PFSK-1 (cell line): Measurements from ENCODE around the gene PGBD2.

Experiments used
- POLR2AphosphoS5 ChIP-seq: IDR thresholded peaks from 2 replicates; pipeline ENCODE4 v1.6.1; 2012; ENCODE audit warnings: low read depth, mild to moderate bottlenecking, control low read depth, low read length, moderate library complexity
- TAF1 ChIP-seq: IDR thresholded peaks from 2 replicates; pipeline ENCODE4 v1.6.1; 2012; ENCODE audit warnings: low read length, control low read depth, borderline replicate concordance; ENCODE audit not compliant: insufficient read depth
- TF ChIP-seq, protein P1 (sequence below), 2 experiments: IDR thresholded peaks; 2 replicates each; pipeline versions ENCODE4 v1.6.1 to v1.8.0; 2011 to 2012; ENCODE audit warnings: low read depth in 2 of 2, low read length in 2 of 2, control low read depth in 1 of 2, inconsistent platforms in 1 of 2, mild to moderate bottlenecking in 1 of 2, moderate library complexity in 1 of 2; ENCODE audit not compliant: insufficient read depth in 1 of 2

DNA sequence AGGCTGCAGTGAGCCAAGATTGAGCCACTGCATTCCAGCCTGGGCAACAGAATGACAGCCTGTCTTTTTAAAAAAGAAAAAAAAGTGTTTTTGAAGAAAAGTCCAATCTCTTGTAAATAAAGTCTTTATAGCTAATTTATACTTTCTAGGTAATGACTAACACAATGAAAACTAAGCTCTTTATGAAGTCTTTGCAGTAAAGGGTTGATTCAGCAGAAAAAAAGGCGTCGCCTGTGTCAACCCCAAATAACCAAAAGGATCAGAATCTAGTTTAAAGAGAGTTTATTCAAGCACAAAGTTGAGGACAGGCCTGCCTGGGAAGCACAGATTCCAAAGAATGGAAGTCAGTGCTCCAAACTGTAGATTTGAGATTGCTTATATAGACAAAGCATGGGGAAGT is 14.3 kb upstream of the PGBD2 start:
- TF ChIP-seq, protein P1, sequence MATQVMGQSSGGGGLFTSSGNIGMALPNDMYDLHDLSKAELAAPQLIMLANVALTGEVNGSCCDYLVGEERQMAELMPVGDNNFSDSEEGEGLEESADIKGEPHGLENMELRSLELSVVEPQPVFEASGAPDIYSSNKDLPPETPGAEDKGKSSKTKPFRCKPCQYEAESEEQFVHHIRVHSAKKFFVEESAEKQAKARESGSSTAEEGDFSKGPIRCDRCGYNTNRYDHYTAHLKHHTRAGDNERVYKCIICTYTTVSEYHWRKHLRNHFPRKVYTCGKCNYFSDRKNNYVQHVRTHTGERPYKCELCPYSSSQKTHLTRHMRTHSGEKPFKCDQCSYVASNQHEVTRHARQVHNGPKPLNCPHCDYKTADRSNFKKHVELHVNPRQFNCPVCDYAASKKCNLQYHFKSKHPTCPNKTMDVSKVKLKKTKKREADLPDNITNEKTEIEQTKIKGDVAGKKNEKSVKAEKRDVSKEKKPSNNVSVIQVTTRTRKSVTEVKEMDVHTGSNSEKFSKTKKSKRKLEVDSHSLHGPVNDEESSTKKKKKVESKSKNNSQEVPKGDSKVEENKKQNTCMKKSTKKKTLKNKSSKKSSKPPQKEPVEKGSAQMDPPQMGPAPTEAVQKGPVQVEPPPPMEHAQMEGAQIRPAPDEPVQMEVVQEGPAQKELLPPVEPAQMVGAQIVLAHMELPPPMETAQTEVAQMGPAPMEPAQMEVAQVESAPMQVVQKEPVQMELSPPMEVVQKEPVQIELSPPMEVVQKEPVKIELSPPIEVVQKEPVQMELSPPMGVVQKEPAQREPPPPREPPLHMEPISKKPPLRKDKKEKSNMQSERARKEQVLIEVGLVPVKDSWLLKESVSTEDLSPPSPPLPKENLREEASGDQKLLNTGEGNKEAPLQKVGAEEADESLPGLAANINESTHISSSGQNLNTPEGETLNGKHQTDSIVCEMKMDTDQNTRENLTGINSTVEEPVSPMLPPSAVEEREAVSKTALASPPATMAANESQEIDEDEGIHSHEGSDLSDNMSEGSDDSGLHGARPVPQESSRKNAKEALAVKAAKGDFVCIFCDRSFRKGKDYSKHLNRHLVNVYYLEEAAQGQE (IDR thresholded peaks at IDR 0.05; ENCODE audit: insufficient read depth in 1 of 2, low read depth in 2 of 2, low read length in 2 of 2), result no peak
- no peak for TF ChIP-seq POLR2AphosphoS5
- TF ChIP-seq TAF1, result no peak
